Ishikawa (cell line): Measurements from ENCODE around the gene TPD52L2.

Experiments
- CEBPB ChIP-seq: IDR thresholded peaks from 2 replicates; pipeline ENCODE4 v1.6.1; 2012
- EGR1 ChIP-seq: IDR thresholded peaks from 2 replicates; pipeline ENCODE4 v1.6.1; 2012
- TAF1 ChIP-seq: IDR thresholded peaks from 2 replicates; pipeline ENCODE4 v1.6.1; 2012; ENCODE audit warnings: low read depth, mild to moderate bottlenecking
- YY1 ChIP-seq: IDR thresholded peaks from 2 replicates; pipeline ENCODE4 v1.6.1; 2012; ENCODE audit warnings: low read depth

DNA sequence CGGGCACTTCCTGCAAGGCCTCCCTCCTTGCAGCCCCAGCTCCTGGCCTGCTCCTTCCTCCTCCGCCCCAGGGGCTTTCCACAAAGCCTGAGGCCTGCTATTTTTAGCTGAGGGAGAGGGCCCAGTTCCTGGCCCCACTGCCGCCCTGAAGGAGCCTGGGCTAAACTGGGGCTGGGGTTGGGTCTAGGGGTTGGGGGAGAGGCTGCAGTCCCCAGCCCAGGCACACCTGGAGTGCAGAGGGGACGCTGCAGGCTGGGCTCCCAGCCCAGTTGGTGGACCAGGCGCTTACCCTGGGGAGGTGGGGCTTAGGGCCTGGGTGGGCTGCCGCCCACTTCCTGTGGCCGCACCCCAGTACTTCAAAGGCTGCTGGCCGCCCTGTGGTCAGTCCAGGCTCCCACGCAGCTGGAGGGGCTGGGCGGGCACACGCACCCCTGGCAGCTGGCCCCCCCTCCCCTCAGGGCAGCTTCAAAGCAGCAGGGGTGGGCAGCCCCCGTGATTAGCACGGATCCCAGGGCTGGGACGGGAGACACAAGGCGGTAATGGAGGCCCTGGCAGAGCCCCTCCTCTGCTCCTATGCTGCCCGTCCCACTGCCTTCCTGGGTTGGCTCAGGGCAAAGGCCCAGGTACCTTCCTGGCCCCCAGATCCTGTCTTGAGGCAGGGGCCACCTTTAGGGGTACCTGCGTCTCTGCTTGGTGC lies 10.9 kb upstream of the TPD52L2 start:
- TF ChIP-seq CEBPB: no peak
- no peak for TF ChIP-seq TAF1
- TF ChIP-seq YY1: no peak
- TF ChIP-seq EGR1: no peak
